ENCODE results near the gene EFEMP1.
"Not testable (repeated sequence)": the region's sequence is repeated elsewhere in the genome, so short reads cannot be mapped to it uniquely, and the experiment has no call there.

EFEMP1 gene

DNA sequence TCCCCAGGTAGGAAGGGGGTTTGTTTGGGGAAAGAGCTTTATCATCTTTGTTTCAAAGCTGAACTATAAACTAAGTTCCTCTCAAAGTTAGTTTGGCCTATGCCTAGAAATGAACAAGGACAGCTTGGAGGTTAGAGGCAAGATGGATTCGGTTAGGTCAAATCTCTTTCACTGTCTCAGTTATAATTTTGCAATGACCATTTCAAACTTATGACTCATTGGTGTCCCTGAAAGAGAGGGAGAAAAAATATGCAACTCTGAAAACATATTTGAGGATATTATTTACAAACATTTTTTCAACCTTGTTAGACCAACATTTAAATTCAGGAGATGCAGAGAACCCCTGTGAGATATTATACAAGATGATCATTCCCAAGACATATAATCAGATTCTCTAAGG, 95.7 kb downstream of the EFEMP1 start:
- DNase-seq, result no peak
- no peak for TF ChIP-seq GATA1 (IDR thresholded peaks at IDR 0.05; ENCODE audit: low read depth, low read length)
- TF ChIP-seq POLR2A (IDR thresholded peaks at IDR 0.05; ENCODE audit: low read length), result no peak

DNA sequence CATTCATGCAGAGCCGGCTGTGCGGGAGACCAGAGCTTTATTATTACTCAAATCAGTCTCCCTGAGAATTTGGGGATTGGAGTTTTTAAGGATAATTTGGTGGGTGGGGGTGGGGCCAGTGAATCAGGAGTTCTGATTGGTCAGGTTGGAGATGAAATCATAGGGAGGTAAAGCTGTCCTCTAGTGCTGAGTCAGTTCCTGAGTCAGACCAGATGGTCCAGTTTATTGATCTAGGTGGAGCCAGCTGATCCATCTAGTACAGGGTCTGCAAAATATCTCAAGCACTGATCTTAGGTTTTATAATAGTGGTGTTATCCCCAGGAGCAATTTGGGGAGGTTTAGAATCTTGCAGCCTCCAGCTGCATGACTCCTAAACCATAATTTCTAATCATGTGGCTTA, 96.2 kb downstream of the EFEMP1 start:
- not testable (repeated sequence) for DNase-seq

DNA sequence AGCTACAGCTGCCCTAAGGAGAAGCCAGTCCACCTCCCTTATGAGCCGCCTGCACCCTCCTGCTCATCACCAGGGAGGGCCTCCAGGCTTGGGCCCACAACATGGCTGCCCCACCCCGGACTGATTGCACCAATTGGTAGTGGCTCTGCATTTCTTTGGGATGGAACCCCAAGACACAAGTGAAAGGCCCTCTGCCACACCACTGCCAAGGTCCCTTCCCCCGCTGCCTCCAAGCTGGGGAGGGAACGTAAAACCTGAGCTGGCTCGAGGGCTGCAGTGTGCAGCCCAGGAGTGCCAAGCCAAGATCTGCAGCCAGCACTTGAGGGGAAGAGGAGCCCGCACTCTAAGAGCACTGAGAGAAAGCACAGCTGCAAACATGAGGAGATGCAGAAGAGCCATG, 97.3 kb downstream of the EFEMP1 start:
- DNase-seq, result no peak
- TF ChIP-seq GATA1 (IDR thresholded peaks at IDR 0.05; ENCODE audit: low read depth, low read length), result no peak
- TF ChIP-seq POLR2A (IDR thresholded peaks at IDR 0.05; ENCODE audit: low read length), result no peak

DNA sequence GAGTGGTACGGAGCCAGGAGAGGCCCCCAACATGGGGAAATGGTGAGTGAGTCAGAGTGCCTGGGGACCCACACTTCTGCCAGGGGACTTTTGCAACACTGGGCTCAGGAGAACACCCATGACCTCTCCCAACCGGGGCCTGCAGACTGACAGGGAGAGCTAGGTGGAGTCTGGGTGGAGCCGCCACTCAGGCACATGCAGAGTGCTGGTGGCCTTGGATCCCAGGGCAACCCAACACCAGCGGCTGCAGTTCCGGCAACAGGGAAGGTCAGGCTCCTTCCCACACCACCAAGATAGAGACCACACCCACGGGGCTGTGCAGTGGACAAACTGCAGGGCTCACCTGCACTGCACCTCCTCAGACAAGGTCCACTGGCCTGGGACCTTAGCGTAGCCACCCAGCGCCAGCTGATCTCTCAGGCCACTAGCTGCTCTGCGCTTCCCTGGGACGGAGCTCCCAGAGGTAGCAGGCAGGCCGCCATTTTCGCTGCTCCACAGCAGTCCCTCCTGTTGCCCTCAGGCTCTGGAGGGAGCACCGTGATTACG, 99.0 kb downstream of the EFEMP1 start:
- no peak for DNase-seq
- TF ChIP-seq POLR2A (IDR thresholded peaks at IDR 0.05; ENCODE audit: low read length), result no peak
- no peak for TF ChIP-seq GATA1 (IDR thresholded peaks at IDR 0.05; ENCODE audit: low read depth, low read length)

All from erythroblast (primary cell).